DOHH2 (cell line): ENCODE data around the gene EIPR1.

ENCODE experiments used
- H3F3A ChIP-seq: fragments of 200-600 bp; sonication (generic), shearing (Covaris generic); 2 replicates; pipeline ENCODE4 v1.6.0; 2016; ENCODE audit warnings: antibody characterized with exemption, mild to moderate bottlenecking; ENCODE audit not compliant: control insufficient read depth, insufficient read depth
- H3K27ac ChIP-seq: fragments of 200-600 bp; sonication (generic); 2 replicates; pipeline ENCODE4 v1.5.1; 2014; ENCODE audit warnings: low read depth, mild to moderate bottlenecking, low read length, moderate library complexity
- H3K27me3 ChIP-seq: fragments of 200-600 bp; sonication (generic); 2 replicates; pipeline ENCODE4 v1.6.1; 2014; ENCODE audit warnings: mild to moderate bottlenecking, low read length, mixed read lengths; ENCODE audit not compliant: control insufficient read depth
- H3K36me3 ChIP-seq: fragments of 200-600 bp; sonication (generic); 2 replicates; pipeline ENCODE4 v1.6.1; 2014; ENCODE audit warnings: mild to moderate bottlenecking, low read length, moderate library complexity, mixed read lengths; ENCODE audit not compliant: control insufficient read depth
- H3K4me1 ChIP-seq: fragments of 200-600 bp; sonication (generic); 2 replicates; pipeline ENCODE4 v1.6.1; 2014; ENCODE audit warnings: mild to moderate bottlenecking, low read length, mixed read lengths; ENCODE audit not compliant: control insufficient read depth
- H3K4me2 ChIP-seq: fragments of 200-600 bp; sonication (generic); 2 replicates; pipeline ENCODE4 v1.6.0; 2014; ENCODE audit warnings: mild to moderate bottlenecking, low read length, moderate library complexity
- H3K4me3 ChIP-seq: fragments of 200-600 bp; sonication (generic); 2 replicates; pipeline ENCODE4 v1.5.1; 2014; ENCODE audit warnings: mild to moderate bottlenecking, low read length, mixed read lengths
- H3K79me2 ChIP-seq: fragments of 200-600 bp; sonication (generic); 2 replicates; pipeline ENCODE4 v1.6.1; 2014; ENCODE audit warnings: mild to moderate bottlenecking, low read length, mixed read lengths; ENCODE audit not compliant: control insufficient read depth
- H3K9me2 ChIP-seq: fragments of 200-600 bp; sonication (generic); replicated peaks from 2 replicates; pipeline ENCODE4 v1.6.1; 2014; ENCODE audit warnings: mild to moderate bottlenecking, low read length, mixed read lengths; ENCODE audit not compliant: control insufficient read depth
- H3K9me3 ChIP-seq: fragments of 200-600 bp; sonication (generic); 2 replicates; pipeline ENCODE4 v1.6.1; 2014; ENCODE audit warnings: antibody characterized with exemption, low read length, mixed read lengths; ENCODE audit not compliant: control insufficient read depth, insufficient read depth
- H4K20me1 ChIP-seq: fragments of 200-600 bp; sonication (generic); 2 replicates; pipeline ENCODE4 v1.6.0; 2014; ENCODE audit warnings: low read depth, mild to moderate bottlenecking, antibody characterized with exemption, low read length, moderate library complexity; ENCODE audit not compliant: control insufficient read depth, insufficient read depth
- EZH2phosphoT487 ChIP-seq: fragments of 200-600 bp; sonication (generic); IDR thresholded peaks from 2 replicates; pipeline ENCODE4 v1.6.1; 2017; ENCODE audit warnings: borderline replicate concordance, mild to moderate bottlenecking, antibody characterized with exemption, low read length, moderate library complexity, mixed read lengths
- TF ChIP-seq, protein P1 (sequence below): fragments of 200-600 bp; sonication (generic); IDR thresholded peaks from one replicate; pipeline ENCODE4 v1.5.1; 2014; ENCODE audit warnings: antibody characterized with exemption, mild to moderate bottlenecking, low read depth, low read length; ENCODE audit not compliant: poor library complexity, severe bottlenecking

Gene EIPR1

DNA sequence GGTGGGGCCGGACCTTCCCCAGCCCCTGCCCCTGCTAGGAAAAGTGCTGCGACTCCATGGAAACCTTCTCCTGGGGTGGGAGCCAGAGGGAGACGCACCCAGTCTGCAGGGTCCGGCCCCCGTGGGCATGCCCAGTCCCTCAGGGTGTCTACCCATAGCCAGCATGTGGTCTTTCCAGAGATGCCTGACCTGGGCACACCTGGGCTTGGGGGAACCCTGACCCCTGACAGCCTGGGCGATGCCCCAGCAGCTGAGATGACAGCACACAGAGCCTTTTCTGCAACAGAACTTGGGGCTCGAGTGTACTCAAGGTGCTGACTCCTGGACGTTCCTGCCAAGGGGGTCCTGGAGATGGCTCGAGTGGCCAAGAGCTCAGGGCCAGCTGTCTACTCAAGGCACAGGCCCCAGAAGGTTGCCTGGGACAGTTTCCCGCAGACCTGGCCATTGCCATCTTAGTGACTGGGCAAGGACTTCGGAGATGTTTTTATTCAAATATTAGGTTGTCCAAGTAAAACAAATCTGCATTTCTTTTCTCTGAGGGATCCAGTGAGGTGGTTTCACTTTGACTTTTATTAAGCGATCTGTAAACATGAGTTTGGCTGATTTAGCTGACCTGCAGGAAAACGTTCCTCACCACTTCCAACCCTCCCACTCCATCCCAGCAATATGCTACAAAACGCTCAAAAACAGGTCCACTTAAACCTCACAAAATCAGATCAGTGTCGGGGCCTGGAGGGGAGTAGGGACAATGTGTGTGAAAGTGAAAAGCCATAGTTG, 228.0 kb downstream of the EIPR1 start:
- H3K9me2 ChIP-seq = no peaks in the 10 kb centered on the region
- TF ChIP-seq, protein P1, sequence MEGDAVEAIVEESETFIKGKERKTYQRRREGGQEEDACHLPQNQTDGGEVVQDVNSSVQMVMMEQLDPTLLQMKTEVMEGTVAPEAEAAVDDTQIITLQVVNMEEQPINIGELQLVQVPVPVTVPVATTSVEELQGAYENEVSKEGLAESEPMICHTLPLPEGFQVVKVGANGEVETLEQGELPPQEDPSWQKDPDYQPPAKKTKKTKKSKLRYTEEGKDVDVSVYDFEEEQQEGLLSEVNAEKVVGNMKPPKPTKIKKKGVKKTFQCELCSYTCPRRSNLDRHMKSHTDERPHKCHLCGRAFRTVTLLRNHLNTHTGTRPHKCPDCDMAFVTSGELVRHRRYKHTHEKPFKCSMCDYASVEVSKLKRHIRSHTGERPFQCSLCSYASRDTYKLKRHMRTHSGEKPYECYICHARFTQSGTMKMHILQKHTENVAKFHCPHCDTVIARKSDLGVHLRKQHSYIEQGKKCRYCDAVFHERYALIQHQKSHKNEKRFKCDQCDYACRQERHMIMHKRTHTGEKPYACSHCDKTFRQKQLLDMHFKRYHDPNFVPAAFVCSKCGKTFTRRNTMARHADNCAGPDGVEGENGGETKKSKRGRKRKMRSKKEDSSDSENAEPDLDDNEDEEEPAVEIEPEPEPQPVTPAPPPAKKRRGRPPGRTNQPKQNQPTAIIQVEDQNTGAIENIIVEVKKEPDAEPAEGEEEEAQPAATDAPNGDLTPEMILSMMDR = no peak
- TF ChIP-seq EZH2phosphoT487 = no peak
- H3K4me2 ChIP-seq = no peak overlapping the region
- H3K27me3 ChIP-seq = no peaks in the 10 kb centered on the region
- H3K27ac ChIP-seq = no peak overlapping the region
- no peak overlapping the region for H3K4me3 ChIP-seq
- H3K9me3 ChIP-seq = no peaks in the 10 kb centered on the region
- H3K79me2 ChIP-seq = no peaks in the 10 kb centered on the region
- H3F3A ChIP-seq = no peaks in the 10 kb centered on the region
- peaks cover 20% of the 10 kb centered on the region for H3K4me1 ChIP-seq
- no peaks in the 10 kb centered on the region for H4K20me1 ChIP-seq
- no peaks in the 10 kb centered on the region for H3K36me3 ChIP-seq

DNA sequence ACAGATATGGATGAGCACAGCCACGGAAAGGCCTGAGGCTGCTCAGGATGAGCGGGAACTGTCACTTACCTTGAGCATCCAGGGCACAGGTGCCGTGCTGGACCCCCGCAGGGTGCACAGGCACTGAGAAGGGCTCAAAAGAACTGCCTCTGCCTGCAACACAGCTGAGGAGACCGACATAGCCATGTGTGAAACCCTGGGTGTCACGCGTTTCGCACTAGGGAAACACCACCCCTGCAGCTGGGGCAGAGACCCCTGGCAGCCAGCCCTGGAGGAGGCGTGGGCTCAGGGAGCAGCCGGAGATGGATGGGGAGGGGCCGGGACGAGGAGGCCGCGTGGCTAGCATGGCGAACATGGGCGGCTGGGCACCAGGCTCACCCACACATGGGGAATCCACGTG, 228.9 kb downstream of the EIPR1 start:
- peaks cover 12% of the 10 kb centered on the region for H3K4me1 ChIP-seq
- TF ChIP-seq, protein P1 = no peak
- no peak for TF ChIP-seq EZH2phosphoT487

DNA sequence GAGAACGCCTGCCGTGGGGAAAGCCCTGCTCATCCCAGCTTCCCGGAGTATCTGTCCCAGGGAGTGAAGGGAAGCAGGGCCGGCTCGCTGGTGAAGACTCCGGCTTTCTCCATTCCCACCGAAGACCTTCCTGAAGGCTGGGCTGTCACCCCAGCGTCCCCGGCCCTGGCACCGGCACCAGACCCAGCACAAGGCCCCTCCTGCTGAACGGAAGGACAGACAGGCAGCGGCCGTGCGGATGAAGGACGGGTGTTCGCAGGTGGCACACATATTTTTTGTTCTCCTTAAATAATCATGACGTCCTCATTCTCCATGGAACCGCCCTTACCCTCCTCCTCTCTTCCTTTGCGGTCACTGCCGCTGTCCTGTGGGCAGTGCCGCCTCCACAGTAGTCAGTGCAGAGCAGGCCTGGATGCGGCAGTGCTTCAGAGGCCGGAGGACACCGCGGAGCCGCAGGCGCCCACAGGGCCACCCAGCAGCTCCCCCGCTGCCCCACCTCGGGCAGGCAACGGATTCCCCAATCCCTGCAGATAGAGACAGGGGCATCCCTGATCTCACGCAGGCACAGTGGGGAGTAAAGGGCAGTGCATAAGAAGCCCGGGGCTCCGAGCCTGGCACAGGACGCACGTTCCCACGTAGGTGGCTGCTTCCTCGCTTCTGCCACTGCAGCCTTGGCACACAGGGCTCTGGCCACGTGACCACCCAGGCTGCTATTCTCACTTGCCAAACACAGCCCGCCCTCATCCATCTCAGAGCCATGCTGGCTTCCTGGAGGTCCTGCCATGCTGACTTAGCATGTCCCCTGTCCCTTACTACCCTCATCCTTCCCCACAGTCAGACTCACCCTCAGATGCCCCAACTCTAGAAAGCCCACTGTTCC, 229.7 kb downstream of the EIPR1 start:
- Histone ChIP-seq H3K27me3 (no peaks in the 10 kb centered on the region), H3K9me2 (no peaks in the 10 kb centered on the region), H4K20me1 (no peaks in the 10 kb centered on the region), H3K36me3 (no peaks in the 10 kb centered on the region), H3K27ac (no peak overlapping the region), H3K79me2 (no peaks in the 10 kb centered on the region), H3K4me1 (peaks cover 12% of the 10 kb centered on the region), H3K4me2 (no peak overlapping the region), H3F3A (no peaks in the 10 kb centered on the region), H3K9me3 (no peaks in the 10 kb centered on the region), H3K4me3 (no peak overlapping the region)
- TF ChIP-seq, protein P1 = no peak
- no peak for TF ChIP-seq EZH2phosphoT487

More for the DNA sequence above, 228.9 kb downstream of the EIPR1 start:
- Histone ChIP-seq H3K36me3 (no peaks in the 10 kb centered on the region), H3F3A (no peaks in the 10 kb centered on the region), H3K27me3 (no peaks in the 10 kb centered on the region), H3K79me2 (no peaks in the 10 kb centered on the region), H3K4me3 (no peak overlapping the region), H3K9me3 (no peaks in the 10 kb centered on the region), H3K27ac (no peak overlapping the region), H3K9me2 (no peaks in the 10 kb centered on the region), H3K4me2 (no peak overlapping the region), H4K20me1 (no peaks in the 10 kb centered on the region)
